Spinal cord (tissue), 10 donors: ENCODE measurements around the gene RNF25. TPM values are rescaled to one million over a fixed set of nuclear protein-coding genes. Genes with fewer than 3 reads are reported as not detected.

Experiments used
- DNase-seq, 6 donors: peaks; one replicate each; pipeline versions ENCODE4 v3.0.0 to v3.0.0-alpha.2; 2013 to 2015; ENCODE audit warnings: low spot score in 6 of 6, low read depth in 4 of 6
- H3K27ac ChIP-seq: one replicate; pipeline ENCODE4 v1.5.1; 2013; ENCODE audit warnings: low read depth, low read length, control low read depth
- H3K27me3 ChIP-seq: one replicate; pipeline ENCODE4 v1.6.1; 2013; ENCODE audit warnings: low read length; ENCODE audit not compliant: control insufficient read depth, insufficient read depth
- H3K36me3 ChIP-seq: one replicate; pipeline ENCODE4 v1.6.1; 2013; ENCODE audit warnings: low read length; ENCODE audit not compliant: control insufficient read depth, insufficient read depth
- H3K4me1 ChIP-seq: one replicate; pipeline ENCODE4 v1.6.1; 2013; ENCODE audit warnings: low read length; ENCODE audit not compliant: control insufficient read depth, insufficient read depth
- H3K4me3 ChIP-seq: one replicate; pipeline ENCODE4 v1.5.1; 2013; ENCODE audit warnings: low read depth, low read length, control low read depth
- H3K9me3 ChIP-seq: one replicate; pipeline ENCODE4 v1.6.1; 2013; ENCODE audit warnings: low read length; ENCODE audit not compliant: control insufficient read depth, insufficient read depth
- WGBS: methylation state at CpG from one replicate; pipeline ENCODE4 v1.1.5; 2013; ENCODE audit warnings: missing lambda C conversion rate; ENCODE audit not compliant: insufficient coverage; 5-methylcytosine and 5-hydroxymethylcytosine counted together
- polyA plus RNA-seq, 2 donors: library from polyadenylated mRNA; unstranded; fragments of 120-200 nt; gene quantifications; one replicate each; pipeline ENCODE4 v1.2.1, GENCODE V29; 2013; ENCODE audit not compliant: insufficient read length in 2 of 2
- total RNA-seq, 2 donors: library from RNA; depleted of rRNA in 1 of 2; stranded (reverse); fragments of 120-200 nt in 1 of 2; fragments of >200 nt in 1 of 2; gene quantifications; one replicate each; pipeline versions ENCODE4 v1.2.3 to v1.2.4, GENCODE V29; 2013 to 2014
- donor health status: healthy.

RNF25 gene
- total and polyA plus RNA-seq, 4 donors: 28.3 to 61.5 (median 49.7) TPM

DNA sequence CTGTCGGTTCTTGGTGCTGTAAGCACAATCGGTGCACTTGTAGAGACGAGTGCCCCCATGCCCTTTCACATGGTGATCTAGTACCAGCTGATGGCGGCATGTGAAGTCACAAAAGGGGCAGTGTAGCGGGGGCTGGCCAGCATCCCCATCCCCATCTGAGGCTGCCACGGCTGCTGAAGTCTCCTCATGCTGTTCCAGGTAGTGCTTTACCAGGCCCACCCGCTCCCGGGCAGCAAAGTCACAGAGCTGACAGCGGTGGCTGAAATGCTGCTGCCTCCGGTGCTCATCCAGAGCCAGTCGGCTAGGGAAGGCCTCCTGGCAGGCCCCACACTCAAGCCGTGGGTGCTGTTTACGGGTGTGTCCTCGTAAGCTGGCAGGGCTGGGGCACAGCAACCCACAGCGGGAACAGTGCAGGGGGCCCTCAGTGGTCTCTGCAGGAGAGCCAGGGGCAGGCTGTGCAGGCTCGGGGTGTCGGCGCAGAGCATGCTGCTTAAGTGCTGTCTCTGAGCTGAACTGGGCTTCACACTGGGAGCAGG lies 29.6 kb downstream of the RNF25 start:
- peaks cover 89% of the 10 kb centered on the region for H3K36me3 ChIP-seq
- H3K27me3 ChIP-seq: no peaks in the 10 kb centered on the region
- H3K4me3 ChIP-seq: no peak overlapping the region
- WGBS: 95% methylated on average over 18 of the region's 18 CpGs
- H3K4me1 ChIP-seq: no peaks in the 10 kb centered on the region
- no peaks in the 10 kb centered on the region for H3K9me3 ChIP-seq
- H3K27ac ChIP-seq: no peak overlapping the region
- no peak for DNase-seq

DNA sequence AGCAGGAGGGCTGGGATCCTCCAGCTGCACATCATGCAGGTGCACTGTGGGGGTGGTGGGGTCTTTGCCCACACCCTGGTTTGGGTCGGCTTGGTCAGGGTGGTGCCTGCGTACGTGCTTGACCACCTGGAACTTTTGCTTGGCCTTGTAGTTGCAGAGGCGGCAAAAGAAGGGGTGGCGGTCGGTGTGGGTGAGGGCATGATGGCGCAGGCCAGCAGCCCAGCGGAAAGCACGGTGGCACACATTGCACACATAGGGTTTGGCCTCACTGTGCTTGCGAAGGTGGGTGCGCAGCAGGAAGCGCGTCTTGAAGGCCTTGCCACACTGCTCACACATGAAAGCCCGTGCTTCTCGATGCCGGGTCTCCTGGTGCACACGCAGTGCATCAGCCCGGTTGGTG lies 33.4 kb downstream of the RNF25 start:
- Histone ChIP-seq H3K9me3 (no peaks in the 10 kb centered on the region), H3K4me1 (no peaks in the 10 kb centered on the region), H3K27ac (no peak overlapping the region), H3K4me3 (no peak overlapping the region), H3K27me3 (no peaks in the 10 kb centered on the region), H3K36me3 (peaks cover 82% of the 10 kb centered on the region)
- 98% methylated on average over 18 of the region's 18 CpGs for WGBS
- DNase-seq: no peak

DNA sequence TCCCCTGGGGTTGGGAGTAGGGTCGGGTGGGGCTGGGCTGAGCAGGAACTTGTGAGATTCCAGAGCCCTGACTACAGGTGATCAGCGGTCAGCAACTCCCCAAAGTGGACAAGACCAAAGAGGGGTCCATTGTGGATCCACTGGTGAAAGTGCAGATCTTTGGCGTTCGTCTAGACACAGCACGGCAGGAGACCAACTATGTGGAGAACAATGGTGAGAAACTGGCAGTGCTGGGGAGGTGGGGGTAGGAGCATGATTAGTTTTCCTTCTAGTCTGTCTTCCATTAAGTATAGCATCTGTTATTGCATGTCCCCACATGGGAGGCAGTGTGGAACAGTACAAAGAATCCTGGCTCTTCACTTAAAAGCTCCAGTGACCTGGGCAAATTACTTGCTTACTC lies 36.1 kb downstream of the RNF25 start:
- Histone ChIP-seq H3K9me3 (no peaks in the 10 kb centered on the region), H3K36me3 (peaks cover 60% of the 10 kb centered on the region), H3K4me1 (no peaks in the 10 kb centered on the region), H3K27ac (no peak overlapping the region), H3K27me3 (no peaks in the 10 kb centered on the region), H3K4me3 (no peak overlapping the region)
- WGBS: 100% methylated on average over 2 of the region's 5 CpGs
- no peak for DNase-seq

DNA sequence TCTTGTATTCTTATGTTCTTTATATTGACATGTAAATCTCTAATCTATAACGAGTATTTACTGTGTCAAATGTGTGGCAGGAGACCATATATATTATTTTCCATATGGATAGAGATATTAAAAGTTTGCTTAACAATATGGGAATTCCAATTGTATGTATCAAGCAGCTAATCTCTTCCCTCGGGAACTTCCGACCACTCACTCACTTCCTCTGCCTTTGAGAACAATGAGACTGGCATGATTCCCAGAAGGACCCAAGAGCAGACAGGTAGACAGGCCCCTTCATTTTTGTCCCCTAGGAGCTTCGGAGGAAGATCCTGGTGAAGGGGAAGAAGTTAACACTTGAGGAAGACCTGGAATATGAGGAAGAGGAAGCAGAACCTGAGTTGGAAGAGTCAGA lies 40.0 kb downstream of the RNF25 start:
- no peak overlapping the region for H3K4me3 ChIP-seq
- 92% methylated on average over 1 of the region's 4 CpGs for WGBS
- H3K4me1 ChIP-seq: no peaks in the 10 kb centered on the region
- DNase-seq: no peak
- no peaks in the 10 kb centered on the region for H3K27me3 ChIP-seq
- no peak overlapping the region for H3K27ac ChIP-seq
- H3K36me3 ChIP-seq: peaks cover 24% of the 10 kb centered on the region
- H3K9me3 ChIP-seq: no peaks in the 10 kb centered on the region

DNA sequence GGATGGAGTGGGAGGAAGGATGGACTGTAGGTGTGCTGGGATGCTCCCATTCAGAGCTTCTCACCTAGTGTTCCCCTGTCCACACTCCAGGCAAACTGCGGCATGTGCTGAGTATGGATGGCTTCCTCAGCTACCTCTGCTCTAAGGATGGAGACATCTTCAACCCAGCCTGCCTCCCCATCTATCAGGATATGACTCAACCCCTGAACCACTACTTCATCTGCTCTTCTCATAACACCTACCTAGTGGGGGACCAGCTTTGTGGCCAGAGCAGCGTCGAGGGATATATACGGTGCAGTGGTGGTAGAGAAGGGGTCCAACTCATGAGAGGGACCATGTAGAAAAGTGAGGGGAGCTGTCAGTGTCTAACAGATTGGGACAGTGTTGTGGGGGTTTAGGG lies 43.9 kb downstream of the RNF25 start:
- H3K4me3 ChIP-seq: no peak overlapping the region
- 90% methylated on average over 4 of the region's 4 CpGs for WGBS
- no peaks in the 10 kb centered on the region for H3K27me3 ChIP-seq

DNA sequence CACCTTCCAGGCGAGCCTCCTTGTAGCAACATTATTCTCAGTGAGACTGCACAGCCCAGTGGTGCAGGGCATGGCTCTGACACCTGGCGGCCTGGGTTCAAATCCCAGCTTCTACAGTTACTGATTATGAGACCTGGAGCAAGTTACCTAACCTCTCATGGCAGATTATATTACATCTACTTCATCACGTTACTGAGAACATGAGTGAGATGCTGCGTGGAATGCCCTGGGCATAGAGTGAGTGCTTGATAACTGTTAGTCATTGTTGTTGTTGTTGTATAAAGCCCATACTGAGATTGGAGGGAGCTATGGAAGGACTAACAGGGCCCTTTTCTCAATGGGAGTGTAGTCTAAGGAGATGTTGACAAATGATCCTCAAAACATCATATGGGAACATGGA lies 45.4 kb downstream of the RNF25 start:
- DNase-seq: no peak
- Histone ChIP-seq H3K36me3 (no peaks in the 10 kb centered on the region), H3K4me1 (no peaks in the 10 kb centered on the region), H3K27me3 (no peaks in the 10 kb centered on the region), H3K9me3 (no peaks in the 10 kb centered on the region), H3K27ac (no peak overlapping the region), H3K4me3 (no peak overlapping the region)
- WGBS: 97% methylated on average over 3 of the region's 4 CpGs

More for the DNA sequence above, 43.9 kb downstream of the RNF25 start:
- peaks cover 3% of the 10 kb centered on the region for H3K36me3 ChIP-seq
- no peaks in the 10 kb centered on the region for H3K9me3 ChIP-seq
- no peaks in the 10 kb centered on the region for H3K4me1 ChIP-seq
- no peak overlapping the region for H3K27ac ChIP-seq
- no peak for DNase-seq

DNA sequence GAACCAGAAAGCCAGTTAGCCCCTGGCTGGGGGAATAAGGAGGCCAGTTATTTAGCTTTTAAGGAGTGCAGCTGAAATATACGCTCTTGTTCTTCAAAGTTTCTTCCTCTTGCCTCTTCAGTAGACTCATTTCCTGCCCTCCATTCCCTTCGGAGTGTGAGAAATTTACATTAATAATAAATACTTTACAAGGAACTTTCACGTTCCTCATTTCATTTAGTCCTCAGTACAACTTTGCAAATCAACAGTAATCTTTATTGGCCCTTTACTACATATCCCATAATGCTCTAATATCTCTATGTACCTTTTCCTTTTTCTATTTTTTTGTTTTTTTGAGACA lies 48.5 kb downstream of the RNF25 start:
- no peaks in the 10 kb centered on the region for H3K4me1 ChIP-seq
- WGBS: 100% methylated on average over 1 of the region's 3 CpGs
- H3K9me3 ChIP-seq: no peaks in the 10 kb centered on the region
- no peak overlapping the region for H3K27ac ChIP-seq
- DNase-seq: no peak
- H3K4me3 ChIP-seq: no peak overlapping the region
- H3K36me3 ChIP-seq: no peaks in the 10 kb centered on the region
- no peaks in the 10 kb centered on the region for H3K27me3 ChIP-seq

DNA sequence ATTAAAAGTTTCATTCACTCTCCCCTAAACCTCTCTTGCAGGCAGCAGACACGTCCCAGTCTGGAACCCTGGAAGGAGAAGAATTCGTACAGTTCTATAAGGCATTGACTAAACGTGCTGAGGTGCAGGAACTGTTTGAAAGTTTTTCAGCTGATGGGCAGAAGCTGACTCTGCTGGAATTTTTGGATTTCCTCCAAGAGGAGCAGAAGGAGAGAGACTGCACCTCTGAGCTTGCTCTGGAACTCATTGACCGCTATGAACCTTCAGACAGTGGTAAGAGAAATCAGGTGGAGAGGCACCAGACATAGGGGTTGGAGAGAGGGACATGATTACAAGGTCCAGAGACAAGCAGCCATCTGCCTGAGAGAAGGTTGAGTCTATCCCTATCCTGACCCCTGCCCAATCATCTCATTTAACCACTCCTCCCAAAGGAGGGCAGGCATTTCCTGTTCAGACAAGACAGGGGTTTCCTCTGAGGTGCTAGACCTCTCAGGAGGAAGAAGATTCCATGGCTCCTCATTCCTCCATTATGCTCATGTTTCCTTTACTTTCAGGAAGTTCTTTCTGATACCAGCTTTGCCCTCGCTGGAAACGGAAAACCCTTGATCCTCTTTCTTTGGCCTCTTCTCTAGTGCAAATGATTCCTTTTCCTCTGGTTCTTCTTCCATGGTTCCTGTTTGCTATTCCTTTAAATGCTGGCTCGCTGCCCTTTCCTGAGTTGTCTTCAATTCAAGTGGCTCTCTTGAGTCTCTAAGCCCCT lies 49.0 kb downstream of the RNF25 start:
- Histone ChIP-seq H3K4me3 (no peak overlapping the region), H3K4me1 (no peaks in the 10 kb centered on the region), H3K9me3 (no peaks in the 10 kb centered on the region), H3K36me3 (no peaks in the 10 kb centered on the region), H3K27me3 (no peaks in the 10 kb centered on the region), H3K27ac (no peak overlapping the region)
- DNase-seq: peak in 2 of 6 donors; percentile 3 to 15
- 76% methylated on average over 5 of the region's 7 CpGs for WGBS

DNA sequence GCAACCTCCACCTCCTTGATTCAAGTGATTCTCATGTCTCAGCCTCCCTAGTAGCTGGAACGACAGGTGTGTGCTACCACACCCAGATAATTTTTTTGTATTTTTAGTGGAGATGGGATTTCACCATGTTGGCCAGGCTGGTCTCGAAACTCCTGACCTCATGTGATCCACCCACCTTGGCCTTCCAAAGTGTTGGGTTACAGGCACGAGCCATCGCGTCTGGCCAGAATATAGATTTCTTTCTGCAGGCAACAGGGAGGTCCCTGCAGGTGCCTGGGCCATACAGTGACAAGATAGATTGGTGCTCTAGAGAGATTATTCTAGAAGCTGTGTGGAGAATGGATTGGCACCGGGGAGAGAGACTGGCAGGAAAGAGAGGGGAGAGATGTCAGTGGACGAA lies 50.8 kb downstream of the RNF25 start:
- Histone ChIP-seq H3K9me3 (no peaks in the 10 kb centered on the region), H3K27me3 (no peaks in the 10 kb centered on the region), H3K27ac (no peak overlapping the region), H3K36me3 (no peaks in the 10 kb centered on the region), H3K4me1 (no peaks in the 10 kb centered on the region), H3K4me3 (no peak overlapping the region)
- no peak for DNase-seq
- WGBS: 100% methylated on average over 1 of the region's 7 CpGs

DNA sequence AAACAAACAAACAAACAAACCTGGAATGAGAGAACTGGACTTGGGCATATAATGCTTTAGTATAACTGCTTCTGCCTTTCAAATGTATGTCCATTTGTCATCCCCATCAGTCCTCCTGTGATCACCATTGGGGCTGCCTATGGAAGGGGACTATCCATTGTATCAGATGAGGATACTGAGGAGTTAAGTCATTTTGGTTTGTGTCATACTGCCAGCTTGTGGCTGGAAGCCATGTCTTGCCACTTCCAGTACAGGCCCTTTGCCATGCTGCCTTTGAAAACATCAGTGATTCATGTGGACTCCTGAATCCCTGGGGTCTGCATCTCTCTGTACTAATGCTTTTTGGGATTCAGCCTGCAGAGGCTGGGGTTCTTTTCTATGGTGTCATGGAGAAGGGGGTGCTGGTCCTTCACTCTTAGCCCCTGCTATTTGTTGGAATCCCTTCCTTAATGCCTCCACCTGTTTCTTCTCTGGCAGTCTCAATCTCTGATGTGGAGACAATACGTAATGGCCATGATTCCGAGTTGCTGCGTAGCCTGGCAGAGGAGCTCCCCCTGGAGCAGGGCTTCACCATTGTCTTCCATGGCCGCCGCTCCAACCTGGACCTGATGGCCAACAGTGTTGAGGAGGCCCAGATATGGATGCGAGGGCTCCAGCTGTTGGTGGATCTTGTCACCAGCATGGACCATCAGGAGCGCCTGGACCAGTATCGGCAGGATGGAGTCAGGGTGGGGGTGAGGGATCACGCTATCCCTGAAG lies 53.5 kb downstream of the RNF25 start:
- DNase-seq: peak in 1 of 6 donors; percentile 17
- WGBS: 88% methylated on average over 9 of the region's 9 CpGs
- no peak overlapping the region for H3K27ac ChIP-seq

More for the DNA sequence above, 53.5 kb downstream of the RNF25 start:
- no peaks in the 10 kb centered on the region for H3K27me3 ChIP-seq
- H3K9me3 ChIP-seq: no peaks in the 10 kb centered on the region
- H3K4me1 ChIP-seq: no peaks in the 10 kb centered on the region
- no peaks in the 10 kb centered on the region for H3K36me3 ChIP-seq
- H3K4me3 ChIP-seq: no peak overlapping the region
